DND-41 (cell line): ENCODE results near the gene P2RX1.

Experiments used
- EZH2 ChIP-seq: IDR thresholded peaks from 3 replicates; pipeline ENCODE4 v1.6.1; 2012; ENCODE audit warnings: borderline replicate concordance, low read depth, mild to moderate bottlenecking, moderate library complexity, low read length, inconsistent platforms; ENCODE audit not compliant: severe bottlenecking
- TF ChIP-seq, protein P1 (sequence below): IDR thresholded peaks from 2 replicates; pipeline ENCODE4 v1.5.1; 2012; ENCODE audit warnings: borderline replicate concordance, low read length, moderate library complexity, mild to moderate bottlenecking; ENCODE audit not compliant: poor library complexity, severe bottlenecking; ENCODE audit errors: extremely low read depth

DNA sequence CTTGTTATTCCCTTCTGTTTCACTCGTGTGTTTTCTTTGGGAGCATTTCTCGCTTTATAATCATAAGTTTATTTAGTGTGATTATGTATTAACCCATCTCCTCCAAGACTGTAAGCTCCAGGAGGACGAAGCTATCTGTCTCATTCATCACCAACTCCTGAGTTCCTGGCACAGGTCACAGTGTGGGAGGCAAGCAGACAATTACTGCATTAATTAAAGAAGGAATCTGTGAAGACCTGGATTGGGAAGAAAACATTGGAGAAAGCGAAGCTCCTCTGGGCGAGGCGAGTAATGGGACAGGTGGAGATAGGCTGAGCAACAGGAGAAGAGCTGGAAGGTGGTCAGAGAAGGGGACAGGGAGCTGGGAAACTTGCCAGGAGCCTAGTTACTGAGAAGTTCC, 15.6 kb downstream of the P2RX1 start:
- TF ChIP-seq, protein P1, sequence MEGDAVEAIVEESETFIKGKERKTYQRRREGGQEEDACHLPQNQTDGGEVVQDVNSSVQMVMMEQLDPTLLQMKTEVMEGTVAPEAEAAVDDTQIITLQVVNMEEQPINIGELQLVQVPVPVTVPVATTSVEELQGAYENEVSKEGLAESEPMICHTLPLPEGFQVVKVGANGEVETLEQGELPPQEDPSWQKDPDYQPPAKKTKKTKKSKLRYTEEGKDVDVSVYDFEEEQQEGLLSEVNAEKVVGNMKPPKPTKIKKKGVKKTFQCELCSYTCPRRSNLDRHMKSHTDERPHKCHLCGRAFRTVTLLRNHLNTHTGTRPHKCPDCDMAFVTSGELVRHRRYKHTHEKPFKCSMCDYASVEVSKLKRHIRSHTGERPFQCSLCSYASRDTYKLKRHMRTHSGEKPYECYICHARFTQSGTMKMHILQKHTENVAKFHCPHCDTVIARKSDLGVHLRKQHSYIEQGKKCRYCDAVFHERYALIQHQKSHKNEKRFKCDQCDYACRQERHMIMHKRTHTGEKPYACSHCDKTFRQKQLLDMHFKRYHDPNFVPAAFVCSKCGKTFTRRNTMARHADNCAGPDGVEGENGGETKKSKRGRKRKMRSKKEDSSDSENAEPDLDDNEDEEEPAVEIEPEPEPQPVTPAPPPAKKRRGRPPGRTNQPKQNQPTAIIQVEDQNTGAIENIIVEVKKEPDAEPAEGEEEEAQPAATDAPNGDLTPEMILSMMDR, result no peak
- TF ChIP-seq EZH2, result no peak
